K562 (cell line): ENCODE measurements around the gene ZBTB43. TPM values are rescaled to one million over a fixed set of nuclear protein-coding genes. Genes with fewer than 3 reads are reported as not detected.
A peak's percentile ranks its signal among the peaks of the same experiment; 100 is the strongest.

Experiments
- CHD4 ChIP-seq: fragments of 200-600 bp; sonication (generic); IDR thresholded peaks from 3 replicates; pipeline ENCODE4 v1.6.1; 2012; ENCODE audit warnings: low read depth, mild to moderate bottlenecking, mixed read lengths, low read length, inconsistent platforms; ENCODE audit not compliant: insufficient read depth, insufficient replicate concordance, poor library complexity, severe bottlenecking
- FOXK2 ChIP-seq, 2 experiments: fragments of 450-650 bp; IDR thresholded peaks in 1 of 2; conservative IDR thresholded peaks in 1 of 2; 2 replicates each; pipeline ENCODE4 v1.6.1; 2016; ENCODE audit warnings: low read depth in 2 of 2, mild to moderate bottlenecking in 1 of 2
- KLF1 ChIP-seq: fragments of 450-650 bp; IDR thresholded peaks from 2 replicates; pipeline ENCODE4 v1.6.1; 2016; ENCODE audit warnings: missing genetic modification characterization, missing compliant biosample characterization
- MAZ ChIP-seq, 2 experiments: fragments of 450-650 bp in 1 of 2; sonication (generic) in 1 of 2; formaldehyde crosslinking; IDR thresholded peaks in 1 of 2; conservative IDR thresholded peaks in 1 of 2; 2 replicates each; pipeline versions ENCODE4 v1.4.0 to v1.5.0; 2020; ENCODE audit warnings: mild to moderate bottlenecking in 1 of 2, missing genetic modification reagents in 1 of 2
- NONO ChIP-seq, 2 experiments: fragments of 200-400 bp in 1 of 2; fragments of 450-650 bp in 1 of 2; formaldehyde crosslinking in 1 of 2; IDR thresholded peaks; 2 replicates each; pipeline ENCODE4 v1.6.1; 2017; ENCODE audit warnings: low read depth in 2 of 2, mild to moderate bottlenecking in 2 of 2, moderate library complexity in 2 of 2, low read length in 1 of 2
- POLR2G ChIP-seq: fragments of 200-400 bp; formaldehyde crosslinking; IDR thresholded peaks from 2 replicates; pipeline ENCODE4 v1.6.1; 2017; ENCODE audit warnings: low read depth, mild to moderate bottlenecking, antibody characterized with exemption, low read length, moderate library complexity
- RBM14 ChIP-seq: fragments of 200-400 bp; formaldehyde crosslinking; IDR thresholded peaks from 2 replicates; pipeline ENCODE4 v1.6.1; 2018; ENCODE audit warnings: low read depth, mild to moderate bottlenecking, low read length, moderate library complexity, borderline replicate concordance; ENCODE audit not compliant: insufficient read depth
- TEAD1 ChIP-seq, 2 experiments: fragments of 450-650 bp in 1 of 2; sonication (generic) in 1 of 2; formaldehyde crosslinking; IDR thresholded peaks; 2 replicates each; pipeline versions ENCODE4 v1.4.0 to v1.8.0; 2020 to 2022; ENCODE audit warnings: mild to moderate bottlenecking in 2 of 2, missing genetic modification reagents in 1 of 2
- ZNF24 ChIP-seq: fragments of 450-650 bp; IDR thresholded peaks from 2 replicates; pipeline ENCODE4 v1.6.1; 2016
- ZNF318 ChIP-seq, 2 experiments: fragments of 450-650 bp; IDR thresholded peaks; 2 replicates each; pipeline ENCODE4 v1.6.1; 2016; ENCODE audit warnings: mild to moderate bottlenecking in 2 of 2, borderline replicate concordance in 1 of 2, low read depth in 1 of 2, moderate library complexity in 1 of 2
- ZNF395 ChIP-seq: fragments of 200-800 bp; sonication (Bioruptor generic); IDR thresholded peaks from 2 replicates; pipeline ENCODE4 v1.6.1; 2017; ENCODE audit warnings: missing genetic modification characterization, missing compliant biosample characterization
- ZNF551 ChIP-seq: fragments of 250-450 bp; sonication (Bioruptor Pico); IDR thresholded peaks from 2 replicates; pipeline ENCODE4 v1.5.0; 2021; ENCODE audit warnings: mild to moderate bottlenecking, moderate library complexity
- ZNF785 ChIP-seq: fragments of 250-450 bp; sonication (Bioruptor Pico); IDR thresholded peaks from 2 replicates; pipeline ENCODE4 v1.4.0; 2020; ENCODE audit warnings: mild to moderate bottlenecking
- ZSCAN29 ChIP-seq: fragments of 450-650 bp; IDR thresholded peaks from 2 replicates; pipeline ENCODE4 v1.6.1; 2017
- polyA plus RNA-seq, 8 experiments: library from polyadenylated mRNA; depleted of rRNA in 4 of 8; stranded (reverse) in 5 of 8; unstranded in 3 of 8; fragments of >200 nt; fragmentation: Nextera tagmentation in 2 of 8; fragmentation: Illumina TruSeq in 1 of 8; extraction: Ambion mirVana in 2 of 8; extraction: Trizol in 1 of 8; gene quantifications; 2 replicates each; pipeline versions ENCODE4 v1.2.1 to v1.2.3, GENCODE V29; 2011 to 2014; ENCODE audit warnings: inconsistent platforms in 1 of 8, missing spikeins in 1 of 8
- total RNA-seq, 7 experiments: library from RNA; depleted of rRNA in 6 of 7; stranded (reverse); fragments of >200 nt in 6 of 7; fragmentation: Illumina TruSeq in 2 of 7; extraction: Trizol in 2 of 7; gene quantifications; 2 replicates each; pipeline versions ENCODE4 v1.2.1 to v1.2.3, GENCODE V29; 2011 to 2021; ENCODE audit warnings: low replicate concordance in 1 of 7

ZBTB43 gene
- total and polyA plus RNA-seq, 9 of the 15 experiments (the other 6 are each of a cell fraction or from before 2014, with no cell fraction given), result 3.9 to 17.2 (median 9.1) TPM

GRCh38 chr9:126804696-126805553 is at the start of gene ZBTB43 (continued):
- TF ChIP-seq MAZ (CRISPR knock-in tag; conservative IDR thresholded peaks at IDR 0.05 in 1 of 2, IDR thresholded peaks at IDR 0.05 in 1 of 2), result peak; percentile 97 to 99
- peak in 1 of 2 experiments; percentile 86; a peak in 2 of 4 replicates for TF ChIP-seq TEAD1 (CRISPR knock-in tag; IDR thresholded peaks at IDR 0.05)
- peak; percentile 75 for TF ChIP-seq CHD4
- no peak for TF ChIP-seq KLF1 (tag)
- no peak for TF ChIP-seq RBM14
- TF ChIP-seq ZNF318 (IDR thresholded peaks at IDR 0.05; ENCODE audit: borderline replicate concordance in 1 of 2, low read depth in 1 of 2), result no peak
- TF ChIP-seq ZSCAN29, result no peak
- TF ChIP-seq NONO (IDR thresholded peaks at IDR 0.05; ENCODE audit: low read depth in 2 of 2, low read length in 1 of 2), result peak; percentile 32 to 39; a peak in 2 of 4 replicates
- no peak for TF ChIP-seq ZNF551
- TF ChIP-seq POLR2G, result peak; percentile 96
- no peak for TF ChIP-seq ZNF24
- no peak for TF ChIP-seq ZNF785 (CRISPR knock-in tag)
- TF ChIP-seq ZNF395 (CRISPR knock-in tag), result 0 out of 2 replicates have a peak, but pooled peaks have one; percentile 37
- TF ChIP-seq FOXK2 (conservative IDR thresholded peaks at IDR 0.05 in 1 of 2, IDR thresholded peaks at IDR 0.05 in 1 of 2; ENCODE audit: low read depth in 2 of 2), result peak; percentile 55 to 63; a peak in 3 of 4 replicates
